ENCODE data around the gene DNMBP.
"Not testable (repeated sequence)": the region's sequence is repeated elsewhere in the genome, so short reads cannot be mapped to it uniquely, and the experiment has no call there.

Gene DNMBP

GRCh38 chr10:99843310-99843709 lies 166.4 kb downstream of the DNMBP start:
- H3K36me3 ChIP-seq (replicated peaks; ENCODE audit: insufficient read depth, low read length), result no peaks in the 10 kb centered on the region
- no peaks in the 10 kb centered on the region for H3F3A ChIP-seq (ENCODE audit: insufficient read depth, low read length)
- H3K27me3 ChIP-seq (replicated peaks; ENCODE audit: insufficient read depth, low read length), result no peaks in the 10 kb centered on the region
- no peak for DNase-seq
- H4K20me1 ChIP-seq (ENCODE audit: insufficient read depth, low read length), result no peaks in the 10 kb centered on the region
- no peak overlapping the region for H3K4me3 ChIP-seq (ENCODE audit: low read length)
- no peak overlapping the region for H3K27ac ChIP-seq (ENCODE audit: low read length)
- no peak for TF ChIP-seq EZH2 (optimal IDR thresholded peaks at IDR 0.05; ENCODE audit: low read depth, low read length)
- TF ChIP-seq EZH2phosphoT487 (IDR thresholded peaks at IDR 0.05; ENCODE audit: low read length), result no peak
- no peak for TF ChIP-seq CTCF (IDR thresholded peaks at IDR 0.05; ENCODE audit: low read length)
- no peaks in the 10 kb centered on the region for H3K9me2 ChIP-seq (replicated peaks; ENCODE audit: insufficient read depth, low read length)
- no peak overlapping the region for H3K9ac ChIP-seq (ENCODE audit: low read length)
- no peak overlapping the region for H3K4me2 ChIP-seq (ENCODE audit: low read depth, low read length)
- no peak overlapping the region for H2AFZ ChIP-seq (ENCODE audit: low read length)
- H3K4me1 ChIP-seq (ENCODE audit: low read length), result no peaks in the 10 kb centered on the region
- H3K9me3 ChIP-seq (replicated peaks; ENCODE audit: insufficient read depth, low read length), result no peaks in the 10 kb centered on the region
- no peaks in the 10 kb centered on the region for H3K79me2 ChIP-seq (ENCODE audit: low read length)

GRCh38 chr10:99841746-99842145 lies 168.0 kb downstream of the DNMBP start:
- Histone ChIP-seq H3F3A (ENCODE audit: insufficient read depth, low read length) (no peaks in the 10 kb centered on the region), H2AFZ (ENCODE audit: low read length) (no peak overlapping the region), H3K4me3 (ENCODE audit: low read length) (no peak overlapping the region), H3K9ac (ENCODE audit: low read length) (no peak overlapping the region), H3K36me3 (replicated peaks; ENCODE audit: insufficient read depth, low read length) (no peaks in the 10 kb centered on the region), H4K20me1 (ENCODE audit: insufficient read depth, low read length) (no peaks in the 10 kb centered on the region), H3K9me3 (replicated peaks; ENCODE audit: insufficient read depth, low read length) (no peaks in the 10 kb centered on the region), H3K4me1 (ENCODE audit: low read length) (no peaks in the 10 kb centered on the region), H3K4me2 (ENCODE audit: low read depth, low read length) (no peak overlapping the region), H3K27me3 (replicated peaks; ENCODE audit: insufficient read depth, low read length) (no peaks in the 10 kb centered on the region), H3K27ac (ENCODE audit: low read length) (no peak overlapping the region), H3K9me2 (replicated peaks; ENCODE audit: insufficient read depth, low read length) (no peaks in the 10 kb centered on the region), H3K79me2 (ENCODE audit: low read length) (no peaks in the 10 kb centered on the region)
- DNase-seq, result no peak
- no peak for TF ChIP-seq CTCF (IDR thresholded peaks at IDR 0.05; ENCODE audit: low read length)
- TF ChIP-seq EZH2phosphoT487 (IDR thresholded peaks at IDR 0.05; ENCODE audit: low read length), result no peak
- TF ChIP-seq EZH2 (optimal IDR thresholded peaks at IDR 0.05; ENCODE audit: low read depth, low read length), result no peak

GRCh38 chr10:99840859-99841258 lies 168.9 kb downstream of the DNMBP start:
- H3K4me3 ChIP-seq (ENCODE audit: low read length); H3K27ac ChIP-seq (ENCODE audit: low read length); H3K4me1 ChIP-seq (ENCODE audit: low read length); H4K20me1 ChIP-seq (ENCODE audit: insufficient read depth, low read length); H3K9me3 ChIP-seq (replicated peaks; ENCODE audit: insufficient read depth, low read length); H3K9me2 ChIP-seq (replicated peaks; ENCODE audit: insufficient read depth, low read length); H3F3A ChIP-seq (ENCODE audit: insufficient read depth, low read length); H3K36me3 ChIP-seq (replicated peaks; ENCODE audit: insufficient read depth, low read length); H3K9ac ChIP-seq (ENCODE audit: low read length); H2AFZ ChIP-seq (ENCODE audit: low read length); H3K4me2 ChIP-seq (ENCODE audit: low read depth, low read length); DNase-seq; H3K27me3 ChIP-seq (replicated peaks; ENCODE audit: insufficient read depth, low read length); H3K79me2 ChIP-seq (ENCODE audit: low read length): not testable (repeated sequence)

- H3K9ac ChIP-seq (ENCODE audit: low read length), result no peak overlapping the region
- H3K4me1 ChIP-seq (ENCODE audit: low read length), result no peaks in the 10 kb centered on the region
- H3K4me3 ChIP-seq (ENCODE audit: low read length), result no peak overlapping the region
- no peak for DNase-seq
- TF ChIP-seq EZH2phosphoT487 (IDR thresholded peaks at IDR 0.05; ENCODE audit: low read length), result no peak
- no peak for TF ChIP-seq CTCF (IDR thresholded peaks at IDR 0.05; ENCODE audit: low read length)
- TF ChIP-seq EZH2 (optimal IDR thresholded peaks at IDR 0.05; ENCODE audit: low read depth, low read length), result no peak
- no peaks in the 10 kb centered on the region for H3K79me2 ChIP-seq (ENCODE audit: low read length)
- H3K36me3 ChIP-seq (replicated peaks; ENCODE audit: insufficient read depth, low read length), result no peaks in the 10 kb centered on the region
- no peak overlapping the region for H3K4me2 ChIP-seq (ENCODE audit: low read depth, low read length)
- H2AFZ ChIP-seq (ENCODE audit: low read length), result no peak overlapping the region
- no peaks in the 10 kb centered on the region for H3F3A ChIP-seq (ENCODE audit: insufficient read depth, low read length)
- no peaks in the 10 kb centered on the region for H3K27me3 ChIP-seq (replicated peaks; ENCODE audit: insufficient read depth, low read length)
- no peaks in the 10 kb centered on the region for H3K9me2 ChIP-seq (replicated peaks; ENCODE audit: insufficient read depth, low read length)
- H3K27ac ChIP-seq (ENCODE audit: low read length), result no peak overlapping the region
- H3K9me3 ChIP-seq (replicated peaks; ENCODE audit: insufficient read depth, low read length), result no peaks in the 10 kb centered on the region
- no peaks in the 10 kb centered on the region for H4K20me1 ChIP-seq (ENCODE audit: insufficient read depth, low read length)
Observed at GRCh38 chr10:99836711-99837110, 173.0 kb downstream of the DNMBP start.
